GM21360 (cell line): ENCODE results near the gene ARHGAP44.
A peak's percentile ranks its signal among the peaks of the same experiment; 100 is the strongest.

Experiments used
- ATAC-seq: cut with Tn5 transposase; IDR thresholded peaks from one replicate; pipeline ENCODE4 v1.9.1; 2021; ENCODE audit warnings: mild to moderate bottlenecking, moderate library complexity; ENCODE audit not compliant: unreplicated experiment

ARHGAP44 gene

DNA sequence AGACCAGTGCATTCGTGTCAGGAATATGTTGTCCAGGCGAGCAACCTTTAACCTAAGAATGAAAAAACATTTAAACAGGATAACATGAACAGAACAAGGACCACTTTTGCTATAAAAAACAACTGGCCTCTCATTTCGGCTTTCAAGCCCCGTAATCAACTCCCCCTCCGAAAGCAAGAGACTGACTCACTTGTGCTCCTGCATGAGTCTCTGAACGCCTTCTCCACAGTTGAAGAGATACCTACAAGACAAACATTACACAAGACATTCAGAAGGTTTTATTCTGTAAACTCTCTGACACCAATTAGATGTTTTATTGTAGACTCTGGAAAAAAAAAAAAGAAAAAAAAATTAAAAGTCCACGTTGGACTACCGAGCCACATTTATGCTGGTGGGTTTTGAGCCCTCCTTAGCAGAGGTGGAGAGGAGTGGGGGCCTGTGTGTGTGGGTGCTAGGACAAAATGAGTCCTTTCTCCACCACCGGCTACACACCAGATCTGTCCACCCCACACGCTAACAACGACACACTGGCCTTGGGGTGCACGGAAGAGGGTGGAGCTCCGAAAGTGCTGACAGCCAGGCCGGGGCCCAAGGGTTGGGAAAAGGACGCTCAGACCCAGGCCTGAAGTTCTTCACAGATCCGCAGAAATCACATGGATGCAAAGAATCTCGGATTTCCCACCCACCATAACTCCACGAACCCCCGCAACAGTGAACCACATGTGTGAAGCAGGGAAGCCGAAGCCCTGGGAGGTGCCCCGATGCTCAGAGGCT lies 227.8 kb downstream of the ARHGAP44 start:
- peak; percentile 8 for ATAC-seq

DNA sequence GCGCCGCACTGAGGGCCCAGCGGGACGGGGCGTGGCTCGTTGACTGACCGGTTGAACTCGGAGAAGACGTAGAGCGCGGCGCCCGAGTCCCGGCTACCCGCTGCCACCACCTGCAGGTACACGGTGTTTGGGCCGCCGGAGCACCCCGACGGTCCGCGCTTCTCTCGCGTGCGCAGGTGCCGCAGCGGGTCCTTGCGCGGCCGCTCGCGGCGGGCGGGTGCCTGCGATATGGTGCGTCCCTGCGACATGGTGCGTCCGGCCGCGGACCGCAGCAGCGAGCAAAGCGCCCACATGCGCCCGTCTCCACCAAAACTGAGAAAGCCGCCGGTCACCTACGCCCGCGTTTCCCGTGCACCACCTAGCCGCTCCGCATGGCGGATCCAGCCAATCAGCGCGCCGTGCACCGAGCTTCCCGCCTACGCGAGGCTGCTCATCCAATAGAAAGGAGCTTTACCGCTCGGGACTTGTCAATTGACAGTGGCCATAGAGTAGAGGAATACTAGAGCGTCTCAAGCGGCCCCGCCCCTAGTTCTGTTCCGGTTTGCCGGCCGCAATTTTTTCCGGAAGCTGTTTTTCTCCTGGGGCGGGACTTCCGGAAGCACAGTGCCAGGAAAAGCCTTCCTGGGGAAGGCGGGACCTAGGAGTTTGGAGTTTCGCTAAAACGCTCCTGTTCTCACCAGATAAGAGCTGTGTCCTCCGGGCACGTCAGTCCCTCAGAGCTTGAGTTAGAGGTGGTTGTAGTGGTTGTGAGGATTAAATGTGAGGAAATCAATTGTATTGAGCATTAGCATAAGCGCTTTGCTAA lies 228.6 kb downstream of the ARHGAP44 start, which contains the start of gene ELAC2:
ELAC2 (minus strand) TSS at position 373 of the 805 bp plus-strand sequence; CDS start at position 293, 80 bp downstream.
- ATAC-seq: peak; percentile 95

DNA sequence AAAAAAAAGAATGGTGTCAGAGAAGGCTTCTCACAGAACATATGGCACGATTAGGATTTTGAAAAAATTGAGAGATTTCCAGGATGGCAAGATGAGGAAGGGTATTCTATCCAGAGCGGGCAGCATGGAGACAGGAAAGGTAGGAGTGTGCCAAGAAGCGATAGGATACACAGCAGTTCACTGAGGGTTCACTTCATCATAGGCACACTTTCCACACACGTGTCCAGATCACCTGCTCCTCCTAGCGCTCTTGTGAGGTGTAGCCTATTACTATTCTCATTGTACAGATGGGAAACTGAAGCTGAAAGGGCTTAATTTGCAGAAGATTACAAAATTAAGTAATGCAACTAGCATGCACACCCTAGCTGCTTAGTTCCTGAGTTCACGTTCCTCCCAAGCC lies 234.7 kb downstream of the ARHGAP44 start:
- ATAC-seq: no peak

- ATAC-seq: peak; percentile 93
Measured at GRCh38 chr17:13024526-13025257, 235.4 kb downstream of the ARHGAP44 start.

DNA sequence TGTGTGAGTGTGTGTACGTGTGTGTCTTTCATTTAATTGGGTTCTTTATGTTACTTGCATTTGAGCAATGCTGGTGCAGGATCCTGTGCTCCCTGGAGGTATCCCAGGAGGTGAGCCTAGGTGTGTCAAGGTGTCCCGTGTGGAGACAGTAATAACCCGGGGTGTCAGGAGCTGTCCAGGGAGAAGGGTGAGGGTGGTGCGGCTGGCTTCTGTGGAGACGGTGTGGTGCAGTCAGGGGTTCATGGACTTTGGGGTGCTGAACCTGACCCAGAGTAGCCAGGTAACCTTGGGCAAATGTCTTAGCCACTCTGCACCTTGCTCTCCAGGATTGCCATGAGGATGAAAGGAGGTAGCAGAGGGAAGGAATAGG lies 235.9 kb downstream of the ARHGAP44 start:
- no peak for ATAC-seq

GRCh38 chr17:13025687-13026086 lies 236.4 kb downstream of the ARHGAP44 start:
- ATAC-seq: no peak

- no peak for ATAC-seq
Measured at GRCh38 chr17:13027246-13027645, 237.9 kb downstream of the ARHGAP44 start.

GRCh38 chr17:13029340-13029739 lies 240.0 kb downstream of the ARHGAP44 start:
- no peak for ATAC-seq

DNA sequence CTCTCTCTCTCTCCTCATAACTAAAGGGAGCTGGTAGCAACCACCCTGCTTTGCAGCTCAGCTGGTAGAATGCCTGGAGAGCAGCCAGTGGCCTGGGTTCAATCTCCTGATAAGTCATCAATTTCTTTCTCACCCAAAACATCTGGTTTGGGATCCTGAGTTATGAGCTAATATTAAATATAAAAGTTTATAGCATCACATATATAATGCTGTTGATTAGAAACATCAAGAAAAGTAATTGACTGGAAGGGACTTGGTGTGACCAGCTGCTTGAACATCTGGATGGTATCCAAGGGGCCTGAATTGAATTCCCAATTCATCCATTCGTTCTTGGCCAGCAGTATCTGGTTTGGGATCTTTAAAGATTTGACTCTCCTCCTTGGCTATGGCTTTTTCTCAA lies 240.8 kb downstream of the ARHGAP44 start:
- ATAC-seq: no peak

DNA sequence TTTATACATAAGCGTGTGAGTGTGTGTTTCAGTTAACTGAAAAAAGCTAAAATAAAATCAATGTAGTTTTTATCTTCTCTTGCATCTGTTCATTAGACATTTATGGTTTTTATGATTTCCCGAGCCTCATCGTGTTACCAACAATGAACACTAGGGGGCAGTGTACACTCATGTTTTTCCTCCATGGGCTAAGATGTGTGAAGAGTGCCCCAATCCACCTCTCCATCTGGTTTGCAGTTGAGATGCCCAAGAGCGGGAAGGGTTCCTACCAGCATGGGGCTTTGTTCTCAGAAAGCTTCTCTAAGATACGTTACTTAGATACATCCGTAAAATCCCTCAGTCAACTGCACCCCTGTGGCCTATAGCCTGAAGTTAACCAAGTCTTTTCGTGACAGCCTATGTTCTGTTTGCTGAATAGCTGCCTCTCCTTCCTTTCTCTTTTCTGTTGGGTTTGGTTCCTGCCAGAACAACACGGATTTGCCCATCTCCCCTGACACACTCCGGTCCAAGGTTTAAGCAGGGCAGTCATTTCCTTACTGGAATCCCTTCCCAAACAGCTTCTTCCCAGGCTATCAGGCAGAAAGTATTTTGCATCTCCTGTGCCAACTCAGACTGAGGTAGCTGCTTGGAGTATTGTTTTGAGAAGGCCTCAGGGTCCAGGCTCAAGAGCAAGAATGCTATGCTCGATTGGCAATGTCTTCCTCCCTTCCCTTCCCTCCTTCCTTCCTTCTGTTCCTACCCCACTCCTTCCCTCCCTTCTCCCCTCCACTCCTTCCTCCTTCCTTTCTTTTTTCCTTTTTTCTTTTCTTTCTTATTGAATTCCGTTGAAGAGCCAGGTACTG lies 241.4 kb downstream of the ARHGAP44 start:
- ATAC-seq: no peak

GRCh38 chr17:13031718-13032350 lies 242.5 kb downstream of the ARHGAP44 start:
- ATAC-seq: peak; percentile 62

DNA sequence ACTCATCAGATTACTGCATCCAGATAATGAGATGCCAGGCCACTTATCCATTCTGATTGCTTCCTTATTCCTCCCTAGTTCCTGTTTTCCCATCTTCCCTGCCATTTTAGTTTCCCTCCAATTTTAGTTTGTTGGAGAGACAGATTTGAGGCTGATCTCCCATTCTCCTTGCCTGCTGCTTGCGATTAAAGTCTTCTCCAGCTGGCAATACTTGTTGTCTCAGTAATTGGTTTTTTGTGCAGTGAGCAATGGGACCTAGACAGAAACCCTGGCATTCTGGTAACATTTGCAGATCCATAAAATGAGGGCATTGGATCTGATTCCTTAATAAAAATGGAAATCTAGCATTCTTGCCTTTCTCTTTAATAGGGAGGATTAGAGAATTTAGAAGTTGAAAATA lies 246.1 kb downstream of the ARHGAP44 start:
- ATAC-seq: no peak

- no peak for ATAC-seq
Measured at GRCh38 chr17:13036751-13037150, 247.5 kb downstream of the ARHGAP44 start.

DNA sequence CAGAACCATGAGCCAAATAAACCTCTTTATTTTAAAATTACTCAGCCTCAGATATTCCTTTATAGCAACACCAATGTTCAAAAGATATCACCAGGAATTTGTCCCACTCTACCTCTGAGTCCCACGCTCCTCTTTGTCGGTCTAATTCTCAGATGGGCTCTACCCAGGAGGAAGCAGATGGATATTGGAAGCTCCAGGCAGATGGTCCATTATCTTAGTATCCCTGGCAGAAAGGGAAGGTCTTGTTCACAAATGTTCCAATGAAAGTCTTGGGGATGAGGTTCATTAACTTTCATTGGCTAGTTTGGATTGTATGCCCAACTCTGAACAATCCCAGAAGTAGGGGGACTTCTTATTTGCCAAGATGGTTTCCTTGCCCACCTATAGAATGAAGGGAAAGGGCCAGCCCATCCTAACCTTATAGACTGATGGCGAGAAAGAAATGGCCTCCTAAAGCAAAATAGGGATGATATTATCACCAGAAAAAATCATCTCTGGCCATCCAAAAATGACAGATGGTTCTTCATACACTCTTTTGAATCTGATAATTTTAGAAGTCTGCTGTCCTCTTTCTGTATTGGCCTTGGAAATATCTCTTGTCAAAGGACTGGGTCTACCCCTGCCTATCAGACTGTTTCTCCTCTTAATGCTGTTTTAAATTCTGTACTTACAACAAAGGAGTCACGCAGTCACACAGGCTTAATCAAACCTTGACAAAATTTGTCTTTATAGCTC lies 249.8 kb downstream of the ARHGAP44 start:
- no peak for ATAC-seq
